G401.6 (cell line): Measurements from ENCODE around the gene ST6GALNAC2.

ENCODE experiments used
- FAIRE-seq: peaks from 2 replicates; lab custom pipeline; 2012; peaks lifted over from hg19 to GRCh38; lab: Jason Lieb, UNC

ST6GALNAC2 gene

GRCh38 chr17:76553178-76553908 lies 32.3 kb downstream of the ST6GALNAC2 start:
- FAIRE-seq, result no peak

GRCh38 chr17:76551685-76552084 lies 34.0 kb downstream of the ST6GALNAC2 start:
- no peak for FAIRE-seq

GRCh38 chr17:76550712-76551615 lies 34.7 kb downstream of the ST6GALNAC2 start:
- peak; percentile 77 for FAIRE-seq

- FAIRE-seq, result no peak
Observed at GRCh38 chr17:76549539-76549938, 36.1 kb downstream of the ST6GALNAC2 start.

- FAIRE-seq, result no peak
Observed at GRCh38 chr17:76549215-76549518, 36.5 kb downstream of the ST6GALNAC2 start.

GRCh38 chr17:76548378-76549214 lies 37.1 kb downstream of the ST6GALNAC2 start:
- no peak for FAIRE-seq

GRCh38 chr17:76547642-76548202 lies 37.9 kb downstream of the ST6GALNAC2 start:
- no peak for FAIRE-seq

- FAIRE-seq, result no peak
Observed at GRCh38 chr17:76547183-76547641, 38.4 kb downstream of the ST6GALNAC2 start.

GRCh38 chr17:76546556-76547182 lies 39.0 kb downstream of the ST6GALNAC2 start:
- FAIRE-seq, result no peak

GRCh38 chr17:76545918-76546555 lies 39.6 kb downstream of the ST6GALNAC2 start:
- FAIRE-seq, result no peak

- no peak for FAIRE-seq
Observed at GRCh38 chr17:76544546-76545365, 40.9 kb downstream of the ST6GALNAC2 start.

GRCh38 chr17:76543826-76544545 lies 41.7 kb downstream of the ST6GALNAC2 start:
- no peak for FAIRE-seq

GRCh38 chr17:76543482-76543825 lies 42.2 kb downstream of the ST6GALNAC2 start:
- FAIRE-seq, result no peak

- no peak for FAIRE-seq
Observed at GRCh38 chr17:76542984-76543383, 42.7 kb downstream of the ST6GALNAC2 start.

GRCh38 chr17:76542566-76542971 lies 43.1 kb downstream of the ST6GALNAC2 start:
- FAIRE-seq, result no peak

- no peak for FAIRE-seq
Observed at GRCh38 chr17:76541739-76542454, 43.8 kb downstream of the ST6GALNAC2 start.

- peak; percentile 99 for FAIRE-seq
Observed at GRCh38 chr17:76540381-76541300, 45.0 kb downstream of the ST6GALNAC2 start.
